H9 (cell line): Measurements from ENCODE around the gene PRPH. TPM values are rescaled to one million over a fixed set of nuclear protein-coding genes. Genes with fewer than 3 reads are reported as not detected.

Experiments used
- DNase-seq: peaks from one replicate; pipeline ENCODE4 v3.0.0-alpha.2; 2017
- H2AFZ ChIP-seq: one replicate; pipeline ENCODE4 v1.6.1; 2013; ENCODE audit warnings: mild to moderate bottlenecking, low read length, control low read depth, moderate library complexity
- H2AK5ac ChIP-seq: 2 replicates; pipeline ENCODE4 v1.6.1; 2013; ENCODE audit warnings: low read length, control low read depth, mixed read lengths; ENCODE audit not compliant: insufficient read length
- H2BK120ac ChIP-seq: one replicate; pipeline ENCODE4 v1.6.1; 2013; ENCODE audit warnings: low read depth, mild to moderate bottlenecking, low read length, control low read depth, inconsistent platforms; ENCODE audit not compliant: poor library complexity, severe bottlenecking
- H2BK12ac ChIP-seq: 2 replicates; pipeline ENCODE4 v1.6.1; 2013; ENCODE audit warnings: low read length, control low read depth, mixed read lengths, low read depth; ENCODE audit not compliant: insufficient read length
- H2BK15ac ChIP-seq: 2 replicates; pipeline ENCODE4 v1.6.1; 2013; ENCODE audit warnings: low read depth, low read length, control low read depth
- H2BK20ac ChIP-seq: one replicate; pipeline ENCODE4 v1.6.1; 2013; ENCODE audit warnings: low read depth, mild to moderate bottlenecking, low read length, control low read depth, inconsistent platforms; ENCODE audit not compliant: poor library complexity, severe bottlenecking
- H2BK5ac ChIP-seq: 2 replicates; pipeline ENCODE4 v1.6.1; 2013; ENCODE audit warnings: low read length, control low read depth, mixed read lengths; ENCODE audit not compliant: insufficient read length
- H3K14ac ChIP-seq: 2 replicates; pipeline ENCODE4 v1.6.1; 2013; ENCODE audit warnings: low read length, control low read depth; ENCODE audit not compliant: insufficient read depth
- H3K18ac ChIP-seq: 2 replicates; pipeline ENCODE4 v1.6.1; 2013; ENCODE audit warnings: low read depth, mild to moderate bottlenecking, mixed read lengths, low read length, control low read depth; ENCODE audit not compliant: insufficient read length
- H3K23ac ChIP-seq: 2 replicates; pipeline ENCODE4 v1.6.1; 2013; ENCODE audit warnings: low read length, control low read depth, mixed read lengths, low read depth; ENCODE audit not compliant: insufficient read length
- H3K23me2 ChIP-seq: 2 replicates; pipeline ENCODE4 v1.6.1; 2013; ENCODE audit warnings: low read depth, mild to moderate bottlenecking, mixed read lengths, low read length, control low read depth; ENCODE audit not compliant: insufficient read length, poor library complexity, severe bottlenecking
- H3K27ac ChIP-seq: 2 replicates; pipeline ENCODE4 v1.5.1; 2013; ENCODE audit warnings: low read length, control low read depth, mixed read lengths, low read depth; ENCODE audit not compliant: insufficient read length
- H3K27me3 ChIP-seq: 2 replicates; pipeline ENCODE4 v1.6.1; 2013; ENCODE audit warnings: low read length, control low read depth, inconsistent platforms; ENCODE audit not compliant: insufficient read depth
- H3K4ac ChIP-seq: 2 replicates; pipeline ENCODE4 v1.6.1; 2013; ENCODE audit warnings: low read depth, mild to moderate bottlenecking, control low read depth, inconsistent platforms, low read length, moderate library complexity
- H3K4me1 ChIP-seq: 2 replicates; pipeline ENCODE4 v1.6.1; 2013; ENCODE audit warnings: low read length, control low read depth, inconsistent platforms; ENCODE audit not compliant: insufficient read depth
- H3K4me2 ChIP-seq: 2 replicates; pipeline ENCODE4 v1.6.1; 2013; ENCODE audit warnings: low read length, control low read depth, mixed read lengths; ENCODE audit not compliant: insufficient read length, insufficient read depth
- H3K56ac ChIP-seq: 2 replicates; pipeline ENCODE4 v1.6.1; 2013; ENCODE audit warnings: low read depth, mild to moderate bottlenecking, mixed read lengths, low read length, control low read depth; ENCODE audit not compliant: insufficient read length
- H3K79me1 ChIP-seq: 2 replicates; pipeline ENCODE4 v1.6.1; 2013; ENCODE audit warnings: low read depth, mild to moderate bottlenecking, moderate library complexity, low read length, control low read depth, inconsistent platforms; ENCODE audit not compliant: insufficient read depth, poor library complexity, severe bottlenecking
- H3K79me2 ChIP-seq: 2 replicates; pipeline ENCODE4 v1.6.1; 2013; ENCODE audit warnings: low read length, control low read depth, inconsistent platforms; ENCODE audit not compliant: insufficient read depth
- H3K9ac ChIP-seq: 2 replicates; pipeline ENCODE4 v1.6.1; 2013; ENCODE audit warnings: low read length, control low read depth, mixed read lengths; ENCODE audit not compliant: insufficient read length; ENCODE audit errors: extremely low read depth
- H3K9me3 ChIP-seq: one replicate; pipeline ENCODE4 v1.6.1; 2013; ENCODE audit warnings: low read depth, low read length, inconsistent platforms; ENCODE audit not compliant: control insufficient read depth
- H3T11ph ChIP-seq: one replicate; pipeline ENCODE4 v1.6.1; 2013; ENCODE audit warnings: mild to moderate bottlenecking, low read length, control low read depth, inconsistent platforms
- H4K20me1 ChIP-seq: one replicate; pipeline ENCODE4 v1.6.1; 2013; ENCODE audit not compliant: control insufficient read depth, insufficient read length, insufficient read depth
- H4K5ac ChIP-seq: 2 replicates; pipeline ENCODE4 v1.6.1; 2013; ENCODE audit warnings: low read depth, mild to moderate bottlenecking, mixed read lengths, low read length, control low read depth; ENCODE audit not compliant: insufficient read length
- H4K8ac ChIP-seq: replicated peaks from 2 replicates; pipeline ENCODE4 v1.6.1; 2013; ENCODE audit warnings: low read length, control low read depth, mixed read lengths, low read depth; ENCODE audit not compliant: insufficient read length
- H4K91ac ChIP-seq: 2 replicates; pipeline ENCODE4 v1.6.1; 2013; ENCODE audit warnings: low read depth, mild to moderate bottlenecking, moderate library complexity, mixed read lengths, low read length, control low read depth; ENCODE audit not compliant: insufficient read length
- H3K27ac Mint-ChIP-seq, 3 experiments: 2 replicates in 2 of 3; 3 replicates in 1 of 3; pipeline ENCODE4 v1.8.0; 2020 to 2021; ENCODE audit warnings: mixed read lengths in 3 of 3, mild to moderate bottlenecking in 1 of 3, moderate library complexity in 1 of 3
- H3K27me3 Mint-ChIP-seq: 2 replicates; pipeline ENCODE4 v1.8.0; 2021; ENCODE audit warnings: low read depth, mild to moderate bottlenecking, moderate library complexity, mixed read lengths
- H3K36me3 Mint-ChIP-seq, 3 experiments: 2 replicates in 2 of 3; 3 replicates in 1 of 3; pipeline ENCODE4 v1.8.0; 2020 to 2021; ENCODE audit warnings: low read depth in 3 of 3, mixed read lengths in 3 of 3; ENCODE audit not compliant: insufficient read depth in 1 of 3
- H3K4me1 Mint-ChIP-seq, 2 experiments: 2 replicates each; pipeline ENCODE4 v1.8.0; 2020; ENCODE audit warnings: mixed read lengths in 2 of 2
- H3K4me3 Mint-ChIP-seq, 2 experiments: 2 replicates in 1 of 2; 3 replicates in 1 of 2; pipeline ENCODE4 v1.8.0; 2020 to 2021; ENCODE audit warnings: mild to moderate bottlenecking in 2 of 2, mixed read lengths in 2 of 2, moderate library complexity in 1 of 2
- H3K9me3 Mint-ChIP-seq, 2 experiments: 2 replicates in 1 of 2; 3 replicates in 1 of 2; pipeline ENCODE4 v1.8.0; 2020; ENCODE audit warnings: mild to moderate bottlenecking in 2 of 2, mixed read lengths in 2 of 2, moderate library complexity in 1 of 2
- WGBS: extraction: QIAGEN DNeasy Blood & Tissue Kit; methylation state at CpG from one replicate; pipeline ENCODE4 v1.1.7; 2013; ENCODE audit warnings: missing lambda C conversion rate, low lambda C conversion rate, mixed read lengths; ENCODE audit not compliant: insufficient read length; ENCODE audit errors: extremely low coverage; 5-methylcytosine and 5-hydroxymethylcytosine counted together
- total RNA-seq: library from RNA; stranded (reverse); gene quantifications from 2 replicates; pipeline ENCODE4 v1.2.1, GENCODE V29; 2021
- TF ChIP-seq, protein P1 (sequence below): fragments of 200-600 bp; sonication (generic); conservative IDR thresholded peaks from 3 replicates; pipeline ENCODE4 v1.8.0; 2021; ENCODE audit warnings: antibody characterized with exemption, mild to moderate bottlenecking

The PRPH gene
- total RNA-seq, 1 experiment from 2014 or later, result 1.1 TPM

DNA sequence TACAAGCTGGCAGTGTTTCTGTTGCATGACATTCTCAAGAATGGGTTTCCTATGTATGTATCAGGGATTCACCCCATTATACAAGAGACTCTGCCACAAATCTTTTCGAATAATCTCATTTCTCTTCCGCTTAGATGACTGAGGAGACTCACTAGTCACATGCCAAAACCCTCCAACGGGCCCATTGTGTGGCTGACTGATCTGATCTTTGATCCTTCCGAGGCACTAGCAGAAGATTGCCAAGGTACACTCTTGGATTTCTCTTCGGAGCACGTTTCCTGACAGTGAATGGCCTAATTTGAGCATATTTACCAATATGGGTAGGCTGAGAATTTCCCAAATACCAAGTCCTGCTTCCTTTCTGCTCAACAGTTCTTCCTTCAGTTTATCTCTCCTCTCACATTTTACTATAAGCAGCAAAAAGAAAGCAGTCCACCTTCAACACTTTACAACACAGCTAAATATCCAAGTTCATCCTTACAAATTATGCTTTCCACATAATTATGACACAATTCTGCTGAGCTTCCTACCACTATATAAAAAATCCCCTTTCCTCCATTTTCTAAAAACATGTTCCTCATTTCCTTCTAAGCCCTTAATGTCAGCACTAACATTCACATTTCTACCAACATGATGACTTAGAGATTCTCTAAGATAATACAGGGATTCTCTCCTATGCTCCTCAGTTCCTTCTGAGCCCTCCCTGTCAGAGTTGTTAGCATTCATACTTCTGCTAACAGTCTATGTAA, 11.0 kb downstream of the PRPH start:
- no peak overlapping the region for H3K18ac ChIP-seq
- no peak overlapping the region for H3K56ac ChIP-seq
- no peak overlapping the region for H2BK5ac ChIP-seq
- H3K4me2 ChIP-seq, result no peak overlapping the region
- H2BK12ac ChIP-seq, result no peak overlapping the region
- no peaks in the 10 kb centered on the region for H4K20me1 ChIP-seq
- H2AFZ ChIP-seq, result no peak overlapping the region
- no peak overlapping the region for H3K27ac Mint-ChIP-seq
- H2BK20ac ChIP-seq, result no peak overlapping the region
- no peak overlapping the region for H3K14ac ChIP-seq
- no peak overlapping the region for H2BK15ac ChIP-seq
- no peak overlapping the region for H3K9ac ChIP-seq
- WGBS, result no CpG with 5 or more reads among the region's 6 CpGs
- no peak for DNase-seq
- H2BK120ac ChIP-seq, result no peak overlapping the region
- no peak overlapping the region for H3K4ac ChIP-seq
- H3K4me1 Mint-ChIP-seq, result no peaks in the 10 kb centered on the region
- no peak overlapping the region for H2AK5ac ChIP-seq
- peaks cover 48% of the 10 kb centered on the region for H3K27me3 Mint-ChIP-seq
- no peak overlapping the region for H3K4me3 Mint-ChIP-seq
- no peaks in the 10 kb centered on the region; a peak in 1 of 7 replicates for H3K36me3 Mint-ChIP-seq
- H3K9me3 Mint-ChIP-seq, result no peaks in the 10 kb centered on the region
- TF ChIP-seq, protein P1, sequence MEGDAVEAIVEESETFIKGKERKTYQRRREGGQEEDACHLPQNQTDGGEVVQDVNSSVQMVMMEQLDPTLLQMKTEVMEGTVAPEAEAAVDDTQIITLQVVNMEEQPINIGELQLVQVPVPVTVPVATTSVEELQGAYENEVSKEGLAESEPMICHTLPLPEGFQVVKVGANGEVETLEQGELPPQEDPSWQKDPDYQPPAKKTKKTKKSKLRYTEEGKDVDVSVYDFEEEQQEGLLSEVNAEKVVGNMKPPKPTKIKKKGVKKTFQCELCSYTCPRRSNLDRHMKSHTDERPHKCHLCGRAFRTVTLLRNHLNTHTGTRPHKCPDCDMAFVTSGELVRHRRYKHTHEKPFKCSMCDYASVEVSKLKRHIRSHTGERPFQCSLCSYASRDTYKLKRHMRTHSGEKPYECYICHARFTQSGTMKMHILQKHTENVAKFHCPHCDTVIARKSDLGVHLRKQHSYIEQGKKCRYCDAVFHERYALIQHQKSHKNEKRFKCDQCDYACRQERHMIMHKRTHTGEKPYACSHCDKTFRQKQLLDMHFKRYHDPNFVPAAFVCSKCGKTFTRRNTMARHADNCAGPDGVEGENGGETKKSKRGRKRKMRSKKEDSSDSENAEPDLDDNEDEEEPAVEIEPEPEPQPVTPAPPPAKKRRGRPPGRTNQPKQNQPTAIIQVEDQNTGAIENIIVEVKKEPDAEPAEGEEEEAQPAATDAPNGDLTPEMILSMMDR, result no peak
- H3K23ac ChIP-seq, result no peak overlapping the region
- H4K8ac ChIP-seq, result no peak overlapping the region
- H4K5ac ChIP-seq, result no peak overlapping the region
- no peaks in the 10 kb centered on the region for H3K23me2 ChIP-seq
- H3K9me3 ChIP-seq, result no peaks in the 10 kb centered on the region
- H3K4me1 ChIP-seq, result no peaks in the 10 kb centered on the region
- H4K91ac ChIP-seq, result no peak overlapping the region
- H3K27ac ChIP-seq, result no peak overlapping the region
- H3K79me1 ChIP-seq, result no peaks in the 10 kb centered on the region
- H3K79me2 ChIP-seq, result no peaks in the 10 kb centered on the region
- no peak overlapping the region for H3T11ph ChIP-seq
- 0 out of 2 replicates have a peak, but pooled peaks cover 3% of the 10 kb centered on the region for H3K27me3 ChIP-seq
